DMS79 (cell line): Measurements from ENCODE around the gene GPR141.

ENCODE experiments used
- DNase-seq: peaks from one replicate; lab custom pipeline; 2025; lab: John Stamatoyannopoulos, UW

Gene GPR141

GRCh38 chr7:37683246-37684120, at the start of gene GPR141:
Gene GPR141, plus strand, starts transcription at chr7:37683766. Its CDS starts 56,628 bp downstream, at chr7:37740394.
- no peak for DNase-seq

GRCh38 chr7:37635346-37635745, 48.2 kb upstream of the GPR141 start:
- no peak for DNase-seq

GRCh38 chr7:37642028-37642540, 41.5 kb upstream of the GPR141 start:
- DNase-seq = no peak

- DNase-seq = no peak
Measured at GRCh38 chr7:37643876-37644275, 39.7 kb upstream of the GPR141 start.

- no peak for DNase-seq
Measured at GRCh38 chr7:37645282-37646050, 38.1 kb upstream of the GPR141 start.

- DNase-seq = no peak
Measured at GRCh38 chr7:37656913-37657530, 26.5 kb upstream of the GPR141 start.

GRCh38 chr7:37657816-37658215, 25.8 kb upstream of the GPR141 start:
- DNase-seq = no peak

- DNase-seq = no peak
Measured at GRCh38 chr7:37659971-37660565, 23.5 kb upstream of the GPR141 start.

- no peak for DNase-seq
Measured at GRCh38 chr7:37660614-37661013, 23.0 kb upstream of the GPR141 start.

GRCh38 chr7:37663693-37664092, 19.9 kb upstream of the GPR141 start:
- no peak for DNase-seq

- no peak for DNase-seq
Measured at GRCh38 chr7:37665352-37666022, 18.1 kb upstream of the GPR141 start.

GRCh38 chr7:37666026-37666799, 17.4 kb upstream of the GPR141 start:
- DNase-seq = no peak

GRCh38 chr7:37669818-37670217, 13.7 kb upstream of the GPR141 start:
- DNase-seq = no peak

- DNase-seq = no peak
Measured at GRCh38 chr7:37670436-37670835, 13.1 kb upstream of the GPR141 start.

- DNase-seq = no peak
Measured at GRCh38 chr7:37671876-37672275, 11.7 kb upstream of the GPR141 start.

- no peak for DNase-seq
Measured at GRCh38 chr7:37672926-37673325, 10.6 kb upstream of the GPR141 start.

GRCh38 chr7:37673523-37673922, 10.0 kb upstream of the GPR141 start:
- DNase-seq = no peak

- DNase-seq = no peak
Measured at GRCh38 chr7:37674531-37674930, 9.0 kb upstream of the GPR141 start.

GRCh38 chr7:37675749-37676148, 7.8 kb upstream of the GPR141 start:
- DNase-seq = no peak

- no peak for DNase-seq
Measured at GRCh38 chr7:37684927-37685326, 1.4 kb downstream of the GPR141 start.
